Pericardium fibroblast (primary cell): ENCODE data around the gene LDLR. TPM values are rescaled to one million over a fixed set of nuclear protein-coding genes. Genes with fewer than 3 reads are reported as not detected.

Source experiments
- total RNA-seq: library from RNA; depleted of rRNA; stranded (reverse); fragments of >200 nt; gene quantifications from 2 replicates; pipeline ENCODE4 v1.2.3, GENCODE V29; 2015

LDLR gene
- 154 and 281 TPM in 2 replicates for total RNA-seq

DNA sequence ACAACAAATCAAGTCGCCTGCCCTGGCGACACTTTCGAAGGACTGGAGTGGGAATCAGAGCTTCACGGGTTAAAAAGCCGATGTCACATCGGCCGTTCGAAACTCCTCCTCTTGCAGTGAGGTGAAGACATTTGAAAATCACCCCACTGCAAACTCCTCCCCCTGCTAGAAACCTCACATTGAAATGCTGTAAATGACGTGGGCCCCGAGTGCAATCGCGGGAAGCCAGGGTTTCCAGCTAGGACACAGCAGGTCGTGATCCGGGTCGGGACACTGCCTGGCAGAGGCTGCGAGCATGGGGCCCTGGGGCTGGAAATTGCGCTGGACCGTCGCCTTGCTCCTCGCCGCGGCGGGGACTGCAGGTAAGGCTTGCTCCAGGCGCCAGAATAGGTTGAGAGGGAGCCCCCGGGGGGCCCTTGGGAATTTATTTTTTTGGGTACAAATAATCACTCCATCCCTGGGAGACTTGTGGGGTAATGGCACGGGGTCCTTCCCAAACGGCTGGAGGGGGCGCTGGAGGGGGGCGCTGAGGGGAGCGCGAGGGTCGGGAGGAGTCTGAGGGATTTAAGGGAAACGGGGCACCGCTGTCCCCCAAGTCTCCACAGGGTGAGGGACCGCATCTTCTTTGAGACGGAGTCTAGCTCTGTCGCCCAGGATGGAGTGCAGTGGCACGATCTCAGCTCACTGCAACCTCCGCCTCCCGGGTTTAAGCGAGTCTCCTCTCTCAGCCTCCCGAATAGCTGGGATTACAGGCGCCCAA lies at the start of gene LDLR:
Gene LDLR, plus strand, starts transcription at position 210 of the 760 bp plus-strand sequence. Its CDS starts 86 bp downstream, at position 296.

DNA sequence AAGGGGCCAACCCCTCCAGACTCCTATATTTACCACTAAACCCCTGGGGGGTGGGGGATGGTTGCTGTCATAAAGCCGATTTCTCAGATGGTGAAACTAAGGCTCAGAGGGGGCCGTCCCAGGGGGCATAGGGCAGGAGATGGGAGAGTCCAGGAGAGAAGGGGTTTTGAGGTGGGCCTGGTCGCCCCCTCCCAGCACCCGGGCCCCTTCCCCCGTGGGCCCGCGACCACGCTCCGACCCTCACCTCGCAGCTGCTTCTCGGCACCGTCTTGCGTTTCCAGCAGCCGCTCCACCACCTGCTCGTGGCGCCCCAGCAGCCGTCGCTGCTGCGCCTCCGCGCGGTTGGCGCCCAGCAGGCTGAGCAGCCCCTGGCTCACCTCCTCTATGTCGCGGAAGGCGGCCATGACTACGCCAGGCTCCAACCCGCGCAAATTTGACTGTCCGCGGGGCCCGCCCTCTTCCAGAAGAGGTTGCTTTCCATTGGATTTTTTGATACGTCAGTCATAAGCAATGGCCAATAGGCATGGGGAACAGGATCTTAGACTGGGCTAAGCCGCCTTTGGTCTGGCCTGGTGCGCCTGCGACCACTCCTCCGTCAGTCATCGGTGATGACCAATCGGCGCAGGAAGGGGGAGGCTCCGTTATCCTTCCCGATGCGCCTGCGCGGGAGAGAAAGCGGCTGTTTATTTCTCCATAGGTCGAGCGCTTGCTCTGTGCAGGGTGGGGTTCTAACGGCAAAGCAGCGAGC lies 66.3 kb downstream of the LDLR start, which contains the start of gene SPC24:
Gene SPC24, minus strand, starts transcription at position 410 of the 748 bp plus-strand sequence. Its CDS starts 6 bp downstream, at position 404.

Other genes with a start within 250 kb of the LDLR start
- gene C19orf38, start 241.0 kb upstream of the LDLR start, total RNA-seq, result 1.4 and 8.3 TPM in 2 replicates
- 29.3 and 30.6 TPM in 2 replicates for gene CARM1, start 217.9 kb upstream of the LDLR start, total RNA-seq
- gene YIPF2, start 160.8 kb upstream of the LDLR start, total RNA-seq, result 41.5 and 72.0 TPM in 2 replicates
- 34.1 and 40.9 TPM in 2 replicates for gene TIMM29, start 160.7 kb upstream of the LDLR start, total RNA-seq
- 41.0 and 56.8 TPM in 2 replicates for gene SMARCA4, start 128.4 kb upstream of the LDLR start, total RNA-seq
- 1.5 and 4.3 TPM in 2 replicates for gene SPC24, start 66.3 kb downstream of the LDLR start, total RNA-seq
- 263 and 269 TPM in 2 replicates for gene KANK2, start 108.1 kb downstream of the LDLR start, total RNA-seq
- 0.43 TPM in 1 of 2 replicates, not detected in the other for gene ANGPTL8, start 150.2 kb downstream of the LDLR start, total RNA-seq
- gene DOCK6, start 173.1 kb downstream of the LDLR start, total RNA-seq, result 13.5 and 20.3 TPM in 2 replicates
- not detected in 2 replicates for gene TSPAN16, start 206.7 kb downstream of the LDLR start, total RNA-seq